ENCODE results near the gene ABHD16A.
A peak's percentile ranks its signal among the peaks of the same experiment; 100 is the strongest.

ABHD16A gene

GRCh38 chr6:31691078-31691463, 12.1 kb downstream of the ABHD16A start:
- Histone ChIP-seq H2AK5ac (ENCODE audit: low read length) (no peak overlapping the region), H2BK120ac (ENCODE audit: low read depth, low read length) (no peak overlapping the region), H3K4ac (ENCODE audit: low read depth, low read length) (no peak overlapping the region), H3K9ac (ENCODE audit: low read length) (peak overlapping the region; percentile 44), H3K4me1 (ENCODE audit: control insufficient read depth, low read depth, low read length) (peaks cover 8% of the 10 kb centered on the region), H3K4me3 (ENCODE audit: low read length) (no peak overlapping the region), H3K27ac (ENCODE audit: low read depth, low read length) (peak overlapping the region; percentile 6), H2BK15ac (replicated peaks; ENCODE audit: low read depth) (no peak overlapping the region), H4K5ac (ENCODE audit: low read length) (no peak overlapping the region), H3K79me1 (ENCODE audit: low read length) (no peaks in the 10 kb centered on the region), H2BK5ac (ENCODE audit: low read length) (no peak overlapping the region), H3K27me3 (ENCODE audit: insufficient read depth, low read length, poor library complexity) (no peaks in the 10 kb centered on the region), H4K8ac (ENCODE audit: low read depth, low read length) (no peak overlapping the region), H3K56ac (ENCODE audit: low read length) (no peak overlapping the region), H3K4me2 (ENCODE audit: low read length) (no peak overlapping the region), H3K23ac (ENCODE audit: low read length) (peak overlapping the region; percentile 66), H3K18ac (ENCODE audit: low read length) (no peak overlapping the region), H3K36me3 (ENCODE audit: control insufficient read depth, insufficient read depth, low read length) (peaks cover 29% of the 10 kb centered on the region), H3K79me2 (ENCODE audit: control insufficient read depth, insufficient read depth, low read length) (no peaks in the 10 kb centered on the region)
- no peak for DNase-seq
- no CpG with 5 or more reads among the region's 6 CpGs for WGBS (ENCODE audit: extremely low coverage, insufficient coverage, low lambda C conversion rate)

- Histone ChIP-seq H3K36me3 (ENCODE audit: control insufficient read depth, insufficient read depth, low read length) (peaks cover 29% of the 10 kb centered on the region), H4K5ac (ENCODE audit: low read length) (no peak overlapping the region)
These were observed 12.7 kb downstream of the ABHD16A start for GRCh38 chr6:31690231-31691077.

GRCh38 chr6:31689249-31690110, 13.6 kb downstream of the ABHD16A start:
- H3K18ac ChIP-seq (ENCODE audit: low read length): no peak overlapping the region
- no peak overlapping the region for H3K56ac ChIP-seq (ENCODE audit: low read length)
- no peak overlapping the region for H3K4me2 ChIP-seq (ENCODE audit: low read length)
- no peak overlapping the region for H3K4ac ChIP-seq (ENCODE audit: low read depth, low read length)
- H2AK5ac ChIP-seq (ENCODE audit: low read length): no peak overlapping the region
- no peaks in the 10 kb centered on the region for H3K79me2 ChIP-seq (ENCODE audit: control insufficient read depth, insufficient read depth, low read length)
- no peak overlapping the region for H2BK15ac ChIP-seq (replicated peaks; ENCODE audit: low read depth)
- peaks cover 26% of the 10 kb centered on the region for H3K36me3 ChIP-seq (ENCODE audit: control insufficient read depth, insufficient read depth, low read length)
- no peaks in the 10 kb centered on the region for H3K79me1 ChIP-seq (ENCODE audit: low read length)
- H3K27ac ChIP-seq (ENCODE audit: low read depth, low read length): no peak overlapping the region
- H2BK5ac ChIP-seq (ENCODE audit: low read length): no peak overlapping the region
- no peak overlapping the region for H4K5ac ChIP-seq (ENCODE audit: low read length)
- peak; percentile 41 for DNase-seq
- no peaks in the 10 kb centered on the region for H3K27me3 ChIP-seq (ENCODE audit: insufficient read depth, low read length, poor library complexity)
- H3K4me3 ChIP-seq (ENCODE audit: low read length): no peak overlapping the region
- no peak overlapping the region for H3K23ac ChIP-seq (ENCODE audit: low read length)
- H2BK120ac ChIP-seq (ENCODE audit: low read depth, low read length): no peak overlapping the region
- WGBS (ENCODE audit: extremely low coverage, insufficient coverage, low lambda C conversion rate): no CpG with 5 or more reads among the region's 11 CpGs
- no peak overlapping the region for H3K9ac ChIP-seq (ENCODE audit: low read length)
- no peak overlapping the region for H4K8ac ChIP-seq (ENCODE audit: low read depth, low read length)
- peaks cover 8% of the 10 kb centered on the region for H3K4me1 ChIP-seq (ENCODE audit: control insufficient read depth, low read depth, low read length)

More at GRCh38 chr6:31690231-31691077, 12.7 kb downstream of the ABHD16A start:
- peak; percentile 78 for DNase-seq
- Histone ChIP-seq H3K79me1 (ENCODE audit: low read length) (no peaks in the 10 kb centered on the region), H3K79me2 (ENCODE audit: control insufficient read depth, insufficient read depth, low read length) (no peaks in the 10 kb centered on the region), H3K4ac (ENCODE audit: low read depth, low read length) (no peak overlapping the region), H3K23ac (ENCODE audit: low read length) (peak overlapping the region; percentile 66), H3K27me3 (ENCODE audit: insufficient read depth, low read length, poor library complexity) (no peaks in the 10 kb centered on the region), H2BK5ac (ENCODE audit: low read length) (no peak overlapping the region), H2BK120ac (ENCODE audit: low read depth, low read length) (no peak overlapping the region), H3K56ac (ENCODE audit: low read length) (peak overlapping the region; percentile 79), H3K18ac (ENCODE audit: low read length) (no peak overlapping the region), H2BK15ac (replicated peaks; ENCODE audit: low read depth) (no peak overlapping the region), H4K8ac (ENCODE audit: low read depth, low read length) (no peak overlapping the region), H3K4me1 (ENCODE audit: control insufficient read depth, low read depth, low read length) (peaks cover 8% of the 10 kb centered on the region), H3K4me3 (ENCODE audit: low read length) (no peak overlapping the region), H3K4me2 (ENCODE audit: low read length) (no peak overlapping the region), H3K9ac (ENCODE audit: low read length) (peak overlapping the region; percentile 44), H3K27ac (ENCODE audit: low read depth, low read length) (peak overlapping the region; percentile 68), H2AK5ac (ENCODE audit: low read length) (no peak overlapping the region)
- no CpG with 5 or more reads among the region's 10 CpGs for WGBS (ENCODE audit: extremely low coverage, insufficient coverage, low lambda C conversion rate)

GRCh38 chr6:31687860-31688693, 15.0 kb downstream of the ABHD16A start:
- no peak overlapping the region for H2AK5ac ChIP-seq (ENCODE audit: low read length)
- H3K4me1 ChIP-seq (ENCODE audit: control insufficient read depth, low read depth, low read length): peaks cover 8% of the 10 kb centered on the region
- H3K23ac ChIP-seq (ENCODE audit: low read length): no peak overlapping the region
- no peak overlapping the region for H3K4ac ChIP-seq (ENCODE audit: low read depth, low read length)
- no peak overlapping the region for H4K8ac ChIP-seq (ENCODE audit: low read depth, low read length)
- no peak overlapping the region for H3K4me3 ChIP-seq (ENCODE audit: low read length)
- H3K79me2 ChIP-seq (ENCODE audit: control insufficient read depth, insufficient read depth, low read length): no peaks in the 10 kb centered on the region
- H4K5ac ChIP-seq (ENCODE audit: low read length): no peak overlapping the region
- no peak for DNase-seq
- H3K27ac ChIP-seq (ENCODE audit: low read depth, low read length): no peak overlapping the region
- H3K56ac ChIP-seq (ENCODE audit: low read length): peak overlapping the region; percentile 42
- H3K18ac ChIP-seq (ENCODE audit: low read length): no peak overlapping the region
- H3K27me3 ChIP-seq (ENCODE audit: insufficient read depth, low read length, poor library complexity): no peaks in the 10 kb centered on the region
- WGBS (ENCODE audit: extremely low coverage, insufficient coverage, low lambda C conversion rate): no CpG with 5 or more reads among the region's 14 CpGs
- H2BK15ac ChIP-seq (replicated peaks; ENCODE audit: low read depth): no peak overlapping the region
- H3K4me2 ChIP-seq (ENCODE audit: low read length): no peak overlapping the region
- H2BK120ac ChIP-seq (ENCODE audit: low read depth, low read length): no peak overlapping the region
- H3K9ac ChIP-seq (ENCODE audit: low read length): no peak overlapping the region
- no peak overlapping the region for H2BK5ac ChIP-seq (ENCODE audit: low read length)
- peaks cover 23% of the 10 kb centered on the region for H3K36me3 ChIP-seq (ENCODE audit: control insufficient read depth, insufficient read depth, low read length)
- H3K79me1 ChIP-seq (ENCODE audit: low read length): no peaks in the 10 kb centered on the region

- H3K36me3 ChIP-seq (ENCODE audit: control insufficient read depth, insufficient read depth, low read length): peaks cover 20% of the 10 kb centered on the region
- DNase-seq: no peak
These were observed 15.8 kb downstream of the ABHD16A start for GRCh38 chr6:31687321-31687720.

More at GRCh38 chr6:31687321-31687720, 15.8 kb downstream of the ABHD16A start:
- Histone ChIP-seq H3K27me3 (ENCODE audit: insufficient read depth, low read length, poor library complexity) (no peaks in the 10 kb centered on the region), H2BK120ac (ENCODE audit: low read depth, low read length) (no peak overlapping the region), H4K8ac (ENCODE audit: low read depth, low read length) (no peak overlapping the region), H3K79me1 (ENCODE audit: low read length) (no peaks in the 10 kb centered on the region), H3K79me2 (ENCODE audit: control insufficient read depth, insufficient read depth, low read length) (no peaks in the 10 kb centered on the region), H2BK15ac (replicated peaks; ENCODE audit: low read depth) (no peak overlapping the region), H4K5ac (ENCODE audit: low read length) (no peak overlapping the region), H3K4me2 (ENCODE audit: low read length) (no peak overlapping the region), H2BK5ac (ENCODE audit: low read length) (no peak overlapping the region), H3K56ac (ENCODE audit: low read length) (no peak overlapping the region), H3K4me3 (ENCODE audit: low read length) (no peak overlapping the region), H3K27ac (ENCODE audit: low read depth, low read length) (no peak overlapping the region), H3K9ac (ENCODE audit: low read length) (no peak overlapping the region), H3K18ac (ENCODE audit: low read length) (no peak overlapping the region), H2AK5ac (ENCODE audit: low read length) (no peak overlapping the region), H3K4me1 (ENCODE audit: control insufficient read depth, low read depth, low read length) (peaks cover 8% of the 10 kb centered on the region), H3K4ac (ENCODE audit: low read depth, low read length) (no peak overlapping the region), H3K23ac (ENCODE audit: low read length) (no peak overlapping the region)
- no CpG with 5 or more reads among the region's 8 CpGs for WGBS (ENCODE audit: extremely low coverage, insufficient coverage, low lambda C conversion rate)
